DMS53 (cell line): Measurements from ENCODE around the gene RASA1.
"Not testable (repeated sequence)": the region's sequence is repeated elsewhere in the genome, so short reads cannot be mapped to it uniquely, and the experiment has no call there.

Experiments
- DNase-seq: peaks from one replicate; lab custom pipeline; 2025; lab: John Stamatoyannopoulos, UW

The RASA1 gene

DNA sequence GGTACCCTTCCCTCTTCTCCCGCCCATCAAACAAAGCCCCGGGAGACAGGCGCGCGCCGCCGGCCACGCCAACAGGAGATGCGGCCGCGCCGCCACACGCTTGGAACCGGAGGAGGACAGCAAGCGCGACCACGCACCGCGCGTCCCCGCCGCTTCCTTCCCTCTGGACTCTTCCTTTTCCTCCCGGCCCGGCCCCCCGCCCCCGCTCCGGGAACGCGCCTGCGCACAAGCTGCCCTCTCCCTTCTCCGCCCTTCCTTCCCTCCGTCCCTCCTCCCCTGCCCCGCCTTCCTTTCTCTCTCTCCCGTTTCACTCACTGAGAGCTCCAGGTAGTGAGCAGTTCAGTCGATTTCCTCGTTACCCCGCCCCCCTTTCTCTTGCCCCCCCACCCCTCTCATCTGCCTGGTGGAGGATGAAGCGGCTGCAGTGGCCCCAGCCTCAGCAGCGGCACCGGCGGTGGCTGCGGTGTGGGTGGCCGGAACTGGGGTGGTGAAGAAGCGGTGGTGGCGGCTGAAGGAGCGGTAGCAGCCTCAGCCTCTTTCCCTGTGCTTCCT lies at the start of gene RASA1:
Gene RASA1 (plus strand): TSS at position 310 of the 552 bp plus-strand sequence. CDS start 569 bp downstream, outside the sequence.
- peak; percentile 97 for DNase-seq

DNA sequence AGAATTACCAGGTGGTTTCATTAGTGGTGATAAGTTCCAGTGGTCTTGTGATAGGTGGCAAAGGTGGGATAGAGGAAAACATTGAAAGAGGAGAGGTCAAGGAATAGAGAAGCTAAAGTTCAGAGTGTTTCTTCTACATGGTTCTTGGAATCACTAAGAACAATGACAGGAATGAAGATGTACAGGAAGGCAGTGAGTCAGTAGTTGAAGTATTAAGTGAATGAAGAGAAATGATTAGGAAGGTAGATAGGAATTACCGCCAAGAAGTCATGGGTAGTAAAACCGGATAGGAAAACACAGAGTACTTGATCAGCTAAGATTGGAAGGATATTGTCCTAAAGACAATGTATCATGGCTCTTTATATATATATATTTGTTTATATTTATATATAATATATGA lies 37.9 kb upstream of the RASA1 start:
- no peak for DNase-seq

DNA sequence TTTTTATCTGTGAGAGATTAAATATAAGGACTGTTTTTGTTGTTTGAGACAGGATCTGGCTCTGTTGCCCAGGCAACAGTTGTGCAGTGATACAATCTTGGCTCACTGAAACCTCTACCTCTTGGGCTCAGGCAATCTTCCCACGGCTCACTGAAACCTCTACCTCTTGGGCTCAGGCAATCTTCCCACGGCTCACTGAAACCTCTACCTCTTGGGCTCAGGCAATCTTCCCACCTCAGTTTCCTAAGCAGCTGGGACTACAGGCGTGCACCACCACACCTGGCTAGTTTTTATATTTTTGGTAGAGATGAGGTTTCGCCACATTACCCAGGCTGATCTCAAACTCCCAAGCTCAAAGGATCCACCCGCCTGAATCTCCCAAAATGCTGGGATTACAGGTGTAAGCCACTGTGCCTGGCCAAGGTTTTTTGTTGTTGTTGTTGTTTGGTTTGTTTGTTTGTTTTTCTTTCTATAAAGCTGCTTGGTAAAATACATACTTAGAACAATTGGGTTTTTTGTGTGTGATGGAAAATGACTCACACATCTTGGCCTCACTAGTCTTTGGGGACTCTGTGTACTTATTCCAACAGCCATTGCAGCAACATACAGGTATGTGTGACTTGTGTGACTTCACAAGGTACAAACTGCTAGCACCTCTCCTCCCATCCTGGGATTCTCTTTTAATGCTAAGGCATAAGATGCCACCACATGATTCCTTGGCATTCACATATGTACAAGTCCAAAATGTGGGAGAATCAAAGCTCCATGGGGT lies 36.5 kb upstream of the RASA1 start:
- no peak for DNase-seq

GRCh38 chr5:87233143-87233542 lies 34.5 kb upstream of the RASA1 start:
- DNase-seq: no peak

- DNase-seq: no peak
These were observed 26.1 kb upstream of the RASA1 start for GRCh38 chr5:87241555-87241954.

- no peak for DNase-seq
These were observed 25.4 kb upstream of the RASA1 start for GRCh38 chr5:87242242-87242641.

DNA sequence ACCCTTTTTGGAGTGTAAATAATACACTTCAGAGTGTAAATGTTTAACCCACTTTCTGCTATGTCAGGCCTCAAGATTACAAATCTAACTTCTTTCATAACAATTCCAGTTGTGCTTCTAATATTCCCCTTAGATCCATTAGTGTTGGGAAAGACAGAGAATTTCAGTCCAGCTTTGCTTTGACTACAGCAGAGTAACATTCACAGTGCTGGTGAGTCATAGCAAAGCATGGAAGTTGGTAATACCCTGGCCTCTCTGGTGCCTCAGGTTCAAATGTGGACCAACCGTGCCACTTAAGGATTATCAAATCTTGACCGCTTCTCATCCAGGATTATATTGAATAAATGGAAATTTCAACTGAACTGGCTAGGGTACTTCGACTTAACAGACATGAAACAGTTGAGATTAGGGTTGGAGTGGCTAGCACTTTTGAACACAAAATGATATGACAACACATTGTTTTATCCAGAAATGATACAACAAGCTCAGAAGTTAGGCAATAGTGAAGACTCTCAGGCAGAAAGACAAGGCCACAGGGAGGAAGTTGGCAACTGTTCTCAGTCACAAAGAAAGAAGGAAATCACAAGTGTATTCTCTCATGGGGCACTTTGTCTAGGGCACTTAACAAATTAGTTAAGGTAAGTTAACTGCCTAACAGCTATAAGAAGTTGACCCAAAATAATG lies 24.4 kb upstream of the RASA1 start:
- peak; percentile 53 for DNase-seq

DNA sequence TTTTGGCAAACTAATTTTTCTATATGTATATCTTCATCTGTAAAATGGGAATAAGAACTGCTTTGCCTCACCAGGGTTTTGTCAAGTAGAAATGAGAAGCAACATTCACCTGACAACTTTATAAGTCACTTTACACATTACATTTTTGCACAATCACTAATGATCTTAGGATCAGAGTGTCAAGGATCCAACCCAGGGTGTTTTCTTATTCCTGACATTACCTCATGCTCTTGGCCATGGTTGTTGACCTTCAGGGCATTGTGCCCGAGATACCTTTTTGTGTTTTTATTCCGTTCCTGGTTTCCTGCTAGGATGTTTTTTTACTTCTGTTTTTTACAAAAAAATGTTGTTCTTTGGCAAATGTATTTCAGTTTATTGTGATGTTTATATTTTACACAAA lies 22.2 kb upstream of the RASA1 start:
- DNase-seq: no peak

DNA sequence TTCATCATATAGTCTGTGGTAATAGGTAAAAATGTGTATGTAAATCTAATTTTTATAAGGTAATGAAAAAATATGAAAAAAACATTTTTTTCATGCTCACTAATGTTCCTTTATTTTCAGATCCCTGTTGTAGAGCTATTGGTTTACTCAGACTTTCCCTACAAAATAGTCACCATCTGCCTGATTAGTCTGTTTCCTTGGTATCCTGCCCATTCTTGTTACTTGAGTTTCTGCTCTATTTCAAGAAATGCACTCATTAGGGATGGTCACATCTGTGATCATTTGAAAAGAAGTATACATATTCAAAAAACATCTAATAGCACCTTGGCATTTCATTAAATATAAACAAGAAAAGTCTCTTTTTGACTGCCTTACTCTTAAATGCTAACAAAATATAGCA lies 21.6 kb upstream of the RASA1 start:
- no peak for DNase-seq

DNA sequence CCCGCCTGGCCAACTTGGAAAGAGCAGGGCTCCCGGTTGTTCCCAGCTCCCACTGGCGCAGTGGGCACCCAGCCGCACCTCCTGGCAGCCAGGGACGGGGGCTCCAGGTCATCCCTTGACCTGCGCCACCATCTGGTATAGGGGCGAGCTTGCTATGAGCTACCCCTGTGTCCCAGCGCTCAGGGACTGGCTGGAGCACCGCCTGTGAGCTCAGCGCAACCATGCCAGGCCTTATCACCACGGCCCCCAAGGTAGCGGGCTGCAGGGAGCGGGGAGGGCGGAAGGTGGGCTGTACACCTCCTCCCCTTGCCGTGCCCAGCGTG lies 15.4 kb upstream of the RASA1 start:
- no peak for DNase-seq

DNA sequence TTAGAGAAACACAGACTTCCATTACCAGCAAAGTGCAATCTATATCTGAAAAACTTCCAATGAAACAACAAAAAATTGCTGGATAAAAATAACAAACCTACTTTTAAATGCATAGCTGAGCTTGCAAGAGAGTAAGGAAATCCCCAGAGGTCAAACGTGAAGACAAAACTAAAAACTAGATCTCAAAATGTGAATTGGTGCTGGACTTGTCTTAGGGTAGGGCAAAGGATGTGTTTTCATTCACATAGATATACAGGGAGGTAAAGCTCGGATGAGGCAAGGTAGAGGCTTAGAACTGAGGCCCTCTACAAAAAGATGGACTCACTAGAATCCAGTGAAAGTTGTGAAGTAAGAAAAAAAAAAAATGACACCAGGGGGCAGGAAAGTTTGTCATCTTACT lies 13.6 kb upstream of the RASA1 start:
- DNase-seq: no peak

- DNase-seq: no peak
These were observed 9.2 kb upstream of the RASA1 start for GRCh38 chr5:87258507-87258906.

- DNase-seq: no peak
These were observed 7.0 kb upstream of the RASA1 start for GRCh38 chr5:87260604-87261192.

GRCh38 chr5:87263498-87263897 lies 4.2 kb upstream of the RASA1 start:
- DNase-seq: no peak

DNA sequence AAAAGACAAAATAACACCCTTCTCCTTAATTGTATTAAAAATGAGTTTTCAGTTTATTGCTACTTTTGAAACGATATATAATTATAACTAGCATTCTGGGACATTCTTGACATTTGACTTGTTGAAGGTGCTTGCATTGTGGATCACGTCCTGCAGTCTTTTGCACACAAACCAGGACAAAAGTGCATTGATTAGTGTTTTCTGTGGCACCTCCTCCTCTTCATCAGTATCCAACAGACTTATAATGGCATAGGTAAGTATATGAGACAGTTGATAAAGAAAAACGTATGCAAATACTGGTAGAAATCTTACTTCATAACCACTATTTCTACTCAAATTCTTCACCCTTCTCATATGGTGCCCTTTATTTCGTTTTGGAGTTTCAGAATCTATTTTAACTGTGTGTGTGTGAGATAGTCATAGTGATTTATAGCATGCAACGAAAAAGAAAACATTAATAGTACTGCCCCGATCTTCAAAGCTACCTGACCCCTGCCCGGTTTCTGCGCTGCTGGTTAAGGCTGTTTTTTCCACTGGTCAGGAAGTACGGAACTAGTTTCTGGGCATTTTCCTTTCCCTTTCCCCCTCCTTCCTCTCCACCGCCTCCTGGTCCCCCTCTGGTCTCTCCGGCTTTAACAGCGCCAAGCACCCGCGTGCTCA lies 639 bp upstream of the RASA1 start:
- peak; percentile 28 for DNase-seq

DNA sequence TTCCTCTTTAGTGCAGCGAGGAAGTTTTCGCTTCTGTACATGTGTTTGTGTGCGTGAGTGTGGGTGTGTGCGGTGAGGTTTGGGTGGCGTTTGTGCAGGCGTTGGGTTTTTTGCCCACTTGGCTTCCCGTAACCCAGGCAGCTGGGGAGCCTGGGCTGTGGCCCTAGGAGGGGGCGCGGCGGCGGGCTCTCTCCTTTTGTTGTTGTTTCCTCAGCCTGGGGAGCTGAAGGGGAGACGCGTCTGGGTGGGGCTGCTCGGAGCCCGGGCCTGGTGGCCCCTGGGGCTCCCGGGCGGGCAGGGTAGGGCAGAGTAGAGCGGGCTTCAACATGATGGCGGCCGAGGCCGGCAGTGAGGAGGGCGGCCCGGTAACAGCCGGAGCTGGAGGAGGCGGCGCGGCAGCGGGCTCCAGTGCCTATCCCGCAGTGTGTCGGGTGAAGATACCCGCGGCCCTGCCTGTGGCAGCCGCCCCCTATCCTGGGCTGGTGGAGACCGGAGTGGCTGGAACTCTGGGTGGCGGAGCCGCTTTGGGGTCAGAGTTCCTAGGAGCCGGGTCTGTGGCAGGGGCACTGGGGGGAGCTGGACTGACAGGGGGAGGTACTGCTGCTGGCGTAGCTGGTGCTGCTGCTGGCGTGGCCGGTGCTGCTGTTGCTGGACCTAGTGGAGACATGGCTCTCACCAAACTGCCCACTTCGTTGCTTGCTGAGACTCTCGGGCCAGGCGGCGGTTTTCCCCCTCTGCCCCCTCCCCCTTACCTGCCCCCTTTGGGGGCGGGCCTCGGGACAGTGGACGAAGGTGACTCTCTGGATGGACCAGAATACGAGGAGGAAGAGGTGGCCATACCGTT lies 665 bp downstream of the RASA1 start:
- DNase-seq: peak; percentile 93

DNA sequence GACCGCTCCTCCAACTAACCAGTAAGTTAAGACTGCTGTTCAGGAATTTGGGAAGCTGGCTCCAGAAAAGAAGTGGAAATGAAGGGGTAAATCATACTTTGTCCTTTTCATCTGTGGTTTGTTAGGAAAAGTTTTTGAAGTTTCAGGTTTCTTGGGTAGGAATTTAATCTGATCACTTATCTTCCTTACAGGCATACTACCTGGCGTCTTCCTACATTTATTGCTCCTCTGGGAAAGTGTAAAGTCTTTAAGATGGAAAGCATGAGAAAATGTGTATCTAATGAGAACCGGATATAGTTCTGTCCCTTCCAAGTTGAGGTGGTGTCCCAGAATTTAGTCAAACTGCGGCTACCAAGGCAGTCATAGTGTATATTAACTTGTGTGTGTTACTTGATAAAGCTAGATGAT lies 1.3 kb downstream of the RASA1 start:
- DNase-seq: no peak

GRCh38 chr5:87270888-87271287 lies 3.2 kb downstream of the RASA1 start:
- DNase-seq: not testable (repeated sequence)

GRCh38 chr5:87276655-87277054 lies 9.0 kb downstream of the RASA1 start:
- DNase-seq: no peak

DNA sequence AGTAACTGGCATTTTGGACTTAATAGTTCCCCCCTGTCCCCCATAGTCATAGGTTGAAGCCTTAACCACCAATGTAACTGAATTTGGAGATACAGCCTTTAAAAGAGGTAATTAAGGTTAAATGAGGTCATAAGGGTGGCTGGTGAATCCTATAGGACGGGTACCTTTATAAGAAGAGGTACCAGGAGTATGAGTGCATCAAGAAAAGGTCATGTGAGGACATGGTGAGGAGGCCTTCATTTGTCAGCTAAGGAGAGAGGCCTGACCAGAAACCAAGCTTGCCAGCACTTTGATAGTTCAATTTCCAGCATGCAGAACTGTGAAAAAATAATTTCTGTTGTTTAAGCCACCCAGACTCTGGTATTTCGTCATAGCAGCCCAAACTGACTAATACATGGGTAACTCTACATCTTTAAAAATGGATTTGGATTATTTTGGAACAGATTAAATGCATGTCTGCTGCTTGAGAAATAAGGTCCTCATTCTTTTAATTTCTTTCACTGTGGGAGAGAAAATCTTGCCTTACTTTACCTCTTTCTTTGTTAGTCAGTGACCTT lies 9.7 kb downstream of the RASA1 start:
- no peak for DNase-seq

GRCh38 chr5:87278590-87279100 lies 11.0 kb downstream of the RASA1 start:
- DNase-seq: no peak
